ENCODE results near the gene CENPF.

GRCh38 chr1:214621236-214621635 is 18.2 kb downstream of the CENPF start:
- TF ChIP-seq CTCF (IDR thresholded peaks at IDR 0.05): no peak
- no peak for TF ChIP-seq POLR2A (IDR thresholded peaks at IDR 0.05)
